IMR-90 (cell line): Measurements from ENCODE around the gene NOA1. TPM values are rescaled to one million over a fixed set of nuclear protein-coding genes. Genes with fewer than 3 reads are reported as not detected.

ENCODE experiments used
- ATAC-seq: fragments of 200-7000 bp; cut with Tn5 transposase; 2 replicates; pipeline ENCODE4 v1.9.1; 2020; ENCODE audit warnings: low read depth, mild to moderate bottlenecking, moderate library complexity
- BruUV-seq: library from RNA; stranded (reverse); fragments of 400-500 nt; replicated peaks from 2 replicates; lab custom pipeline; 2021; lab: Mats Ljungman, UMichigan
- CTCF ChIA-PET: fragments of 300-600 bp; formaldehyde crosslinking; extraction: SDS; loops from one replicate; lab custom pipeline; 2021; ENCODE audit warnings: antibody characterized with exemption; lab: Yijun Ruan, JAX
- POLR2A ChIA-PET: fragments of 300-600 bp; sonication (Branson Sonifier 250); formaldehyde crosslinking; loops from one replicate; lab custom pipeline; 2022; ENCODE audit warnings: antibody characterized with exemption; ENCODE audit not compliant: unreplicated experiment; lab: Charles Lee
- DNase-seq: peaks from one replicate; pipeline ENCODE4 v3.0.0; 2013
- H2AFZ ChIP-seq: replicated peaks from 2 replicates; pipeline ENCODE3; 2013; ENCODE audit warnings: low read length, mild to moderate bottlenecking; ENCODE audit not compliant: poor library complexity
- H2AK5ac ChIP-seq: 2 replicates; pipeline ENCODE4 v1.6.1; 2013; ENCODE audit warnings: low read depth, low read length, inconsistent platforms
- H2AK9ac ChIP-seq: replicated peaks from 2 replicates; pipeline ENCODE3; 2013; ENCODE audit warnings: mild to moderate bottlenecking, low read depth, low read length, moderate library complexity; ENCODE audit not compliant: poor library complexity
- H2BK120ac ChIP-seq: 2 replicates; pipeline ENCODE4 v1.6.1; 2013; ENCODE audit warnings: low read depth, low read length, inconsistent platforms
- H2BK15ac ChIP-seq: 3 replicates; pipeline ENCODE4 v1.6.1; 2013; ENCODE audit warnings: low read depth, low read length, inconsistent platforms
- H2BK20ac ChIP-seq: 2 replicates; pipeline ENCODE4 v1.6.1; 2013; ENCODE audit warnings: low read depth, mild to moderate bottlenecking, inconsistent platforms, low read length, moderate library complexity
- H2BK5ac ChIP-seq: 2 replicates; pipeline ENCODE4 v1.6.1; 2013; ENCODE audit warnings: mild to moderate bottlenecking, low read depth, low read length, inconsistent platforms; ENCODE audit not compliant: poor library complexity, severe bottlenecking
- H3K14ac ChIP-seq: replicated peaks from 2 replicates; pipeline ENCODE4 v1.6.1; 2013; ENCODE audit warnings: low read depth, low read length, inconsistent platforms
- H3K18ac ChIP-seq: 2 replicates; pipeline ENCODE4 v1.6.1; 2013; ENCODE audit warnings: low read depth, low read length, control low read depth
- H3K23ac ChIP-seq: 2 replicates; pipeline ENCODE4 v1.6.1; 2013; ENCODE audit warnings: low read depth, low read length, inconsistent platforms
- H3K27ac ChIP-seq: 2 replicates; pipeline ENCODE4 v1.5.1; 2013; ENCODE audit warnings: mild to moderate bottlenecking, control low read depth, low read length; ENCODE audit not compliant: insufficient read depth
- H3K27me3 ChIP-seq: 2 replicates; pipeline ENCODE4 v1.6.1; 2013; ENCODE audit warnings: low read length; ENCODE audit not compliant: control insufficient read depth, insufficient read depth
- H3K36me3 ChIP-seq: 2 replicates; pipeline ENCODE4 v1.6.1; 2013; ENCODE audit warnings: low read length, mixed read lengths; ENCODE audit not compliant: control insufficient read depth, insufficient read depth
- H3K4ac ChIP-seq: 2 replicates; pipeline ENCODE4 v1.6.1; 2013; ENCODE audit warnings: low read depth, low read length, inconsistent platforms
- H3K4me1 ChIP-seq: 2 replicates; pipeline ENCODE4 v1.6.1; 2013; ENCODE audit warnings: low read length, mixed read lengths; ENCODE audit not compliant: control insufficient read depth, insufficient read depth
- H3K4me2 ChIP-seq: 2 replicates; pipeline ENCODE4 v1.6.1; 2013; ENCODE audit warnings: low read depth, mild to moderate bottlenecking, control low read depth, low read length, moderate library complexity
- H3K4me3 ChIP-seq: 2 replicates; pipeline ENCODE4 v1.5.1; 2013; ENCODE audit warnings: low read depth, mild to moderate bottlenecking, control low read depth, low read length, moderate library complexity; ENCODE audit not compliant: insufficient read depth
- H3K56ac ChIP-seq: 2 replicates; pipeline ENCODE4 v1.6.1; 2013; ENCODE audit warnings: low read length, inconsistent platforms; ENCODE audit not compliant: insufficient read depth; ENCODE audit errors: extremely low read depth
- H3K79me1 ChIP-seq, 2 experiments: 2 replicates each; pipeline ENCODE4 v1.6.1; 2013; ENCODE audit warnings: low read length in 2 of 2, inconsistent platforms in 1 of 2, low read depth in 1 of 2
- H3K9ac ChIP-seq: 2 replicates; pipeline ENCODE4 v1.6.1; 2013; ENCODE audit warnings: low read depth, low read length, control low read depth
- H3K9me1 ChIP-seq: 2 replicates; pipeline ENCODE4 v1.6.1; 2013; ENCODE audit warnings: low read length, inconsistent platforms; ENCODE audit not compliant: insufficient read depth
- H3K9me3 ChIP-seq: 2 replicates; pipeline ENCODE4 v1.6.1; 2013; ENCODE audit warnings: low read length; ENCODE audit not compliant: control insufficient read depth, insufficient read depth
- H4K20me1 ChIP-seq: 2 replicates; pipeline ENCODE4 v1.6.1; 2013; ENCODE audit warnings: low read length, inconsistent platforms; ENCODE audit not compliant: insufficient read depth
- H4K5ac ChIP-seq: 2 replicates; pipeline ENCODE4 v1.6.1; 2013; ENCODE audit warnings: mild to moderate bottlenecking, low read depth, low read length, control low read depth
- H4K8ac ChIP-seq, 2 experiments: 2 replicates each; pipeline ENCODE4 v1.6.1; 2013; ENCODE audit warnings: low read depth in 2 of 2, low read length in 2 of 2, control low read depth in 1 of 2, inconsistent platforms in 1 of 2
- H4K91ac ChIP-seq: 2 replicates; pipeline ENCODE4 v1.6.1; 2013; ENCODE audit warnings: low read depth, low read length, inconsistent platforms; ENCODE audit not compliant: insufficient read depth
- BHLHE40 ChIP-seq: fragments of 150-350 bp; IDR thresholded peaks from 2 replicates; pipeline ENCODE4 v1.6.1; 2016; ENCODE audit warnings: mild to moderate bottlenecking, low read depth, low read length
- CEBPB ChIP-seq: IDR thresholded peaks from 2 replicates; pipeline ENCODE4 v1.6.1; 2012; ENCODE audit warnings: low read depth, low read length, improper control_type of control experiment
- CHD1 ChIP-seq: IDR thresholded peaks from 2 replicates; pipeline ENCODE4 v1.6.1; 2012; ENCODE audit warnings: low read depth, low read length, improper control_type of control experiment
- FOS ChIP-seq: fragments of 150-350 bp; IDR thresholded peaks from 2 replicates; pipeline ENCODE4 v1.6.1; 2016; ENCODE audit warnings: low read depth, low read length
- MAFK ChIP-seq: IDR thresholded peaks from 2 replicates; pipeline ENCODE4 v1.6.1; 2012; ENCODE audit warnings: low read depth, low read length, improper control_type of control experiment
- MAZ ChIP-seq: IDR thresholded peaks from 2 replicates; pipeline ENCODE4 v1.6.1; 2012; ENCODE audit warnings: low read depth, mild to moderate bottlenecking, low read length, improper control_type of control experiment, moderate library complexity, borderline replicate concordance
- MXI1 ChIP-seq: IDR thresholded peaks from 2 replicates; pipeline ENCODE4 v1.6.1; 2012; ENCODE audit warnings: low read depth, mild to moderate bottlenecking, low read length, moderate library complexity, borderline replicate concordance
- NFE2L2 ChIP-seq: fragments of 150-350 bp; IDR thresholded peaks from 2 replicates; pipeline ENCODE4 v1.6.1; 2016; ENCODE audit warnings: low read depth, mild to moderate bottlenecking, low read length
- POLR2A ChIP-seq: IDR thresholded peaks from 2 replicates; pipeline ENCODE4 v1.6.1; 2012; ENCODE audit warnings: mild to moderate bottlenecking, low read depth, low read length
- RAD21 ChIP-seq: IDR thresholded peaks from 2 replicates; pipeline ENCODE4 v1.6.1; 2012; ENCODE audit warnings: low read length, improper control_type of control experiment
- RCOR1 ChIP-seq: IDR thresholded peaks from 2 replicates; pipeline ENCODE4 v1.6.1; 2012; ENCODE audit warnings: mild to moderate bottlenecking, low read length, improper control_type of control experiment; ENCODE audit not compliant: insufficient replicate concordance
- RFX5 ChIP-seq: IDR thresholded peaks from 2 replicates; pipeline ENCODE4 v1.8.0; 2012; ENCODE audit warnings: low read depth, mild to moderate bottlenecking, low read length, moderate library complexity
- SMC3 ChIP-seq: fragments of 150-350 bp; IDR thresholded peaks from 2 replicates; pipeline ENCODE4 v1.6.1; 2016; ENCODE audit warnings: low read depth, mild to moderate bottlenecking, antibody characterized with exemption, low read length, moderate library complexity
- WGBS, 2 experiments: methylation state at CpG; one replicate each; pipeline versions ENCODE4 v1.1.5 to v1.1.7; 2013; ENCODE audit warnings: missing lambda C conversion rate in 2 of 2; ENCODE audit not compliant: insufficient read length in 1 of 2; ENCODE audit errors: extremely low coverage in 2 of 2; 5-methylcytosine and 5-hydroxymethylcytosine counted together
- dilution Hi-C: fragments of 300-500 bp; cut with HindIII; formaldehyde crosslinking; loops from one replicate; pipeline ENCODE4 v1.14.3; 2018; ENCODE audit warnings: low sequenced_read_pairs; ENCODE audit not compliant: unreplicated experiment
- in situ Hi-C: fragments of 300-500 bp; cut with MboI; formaldehyde crosslinking; loops from 3 replicates; pipeline ENCODE4 v1.14.3; 2019; ENCODE audit warnings: low sequenced_read_pairs, inconsistent platforms, mixed read lengths
- intact Hi-C: fragments of 100-400 bp; cut with micrococcal nuclease; formaldehyde crosslinking; loops from 2 replicates; pipeline ENCODE4 v1.10.0; 2022
- polyA plus RNA-seq, 3 experiments: library from polyadenylated mRNA; depleted of rRNA; stranded (reverse); fragments of >200 nt; gene quantifications; 2 replicates each; pipeline ENCODE4 v1.2.3, GENCODE V29; 2012; ENCODE audit warnings: low replicate concordance in 1 of 3
- total RNA-seq: library from RNA; depleted of rRNA; stranded (reverse); fragments of >200 nt; gene quantifications from 2 replicates; pipeline ENCODE4 v1.2.3, GENCODE V29; 2012
- TF ChIP-seq, protein P1 (sequence below): fragments of 150-350 bp; IDR thresholded peaks from 2 replicates; pipeline ENCODE4 v1.6.1; 2016; ENCODE audit warnings: low read depth, mild to moderate bottlenecking, low read length, moderate library complexity, borderline replicate concordance
- TF ChIP-seq, protein P2 (sequence below): conservative IDR thresholded peaks from 2 replicates; pipeline ENCODE4 v1.5.1; 2012; ENCODE audit warnings: mild to moderate bottlenecking, low read depth, low read length, improper control_type of control experiment
- TF ChIP-seq, protein P3 (sequence below): fragments of 150-350 bp; IDR thresholded peaks from 2 replicates; pipeline ENCODE4 v1.6.1; 2017; ENCODE audit warnings: mild to moderate bottlenecking, antibody characterized with exemption, low read length, low read depth

Gene NOA1
- total and polyA plus RNA-seq, 2 of the 4 experiments (the other 2 are of a cell fraction) = 10.4 to 10.8 TPM

DNA sequence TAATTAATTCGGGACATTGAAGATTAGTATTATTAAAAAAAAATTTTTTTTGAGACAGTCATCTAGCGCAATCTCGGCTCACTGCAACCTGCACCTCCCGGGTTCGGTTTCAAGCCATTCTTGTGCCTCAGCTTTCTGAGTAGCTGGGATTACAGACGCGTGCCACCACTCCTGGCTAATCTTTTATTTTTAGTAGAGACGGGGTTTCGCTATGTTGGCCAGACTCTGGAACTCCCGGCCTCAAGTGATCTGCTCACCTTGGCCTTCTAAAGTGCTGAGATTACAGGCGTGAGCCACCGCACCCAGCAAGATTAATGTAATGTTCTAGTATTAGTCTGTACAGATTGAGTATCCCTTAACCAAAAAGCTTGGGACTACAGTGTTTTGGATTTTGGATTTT is 37.0 kb downstream of the NOA1 start:
- Histone ChIP-seq H3K4me3 (no peak overlapping the region), H2AK9ac (no peak overlapping the region), H2BK15ac (no peak overlapping the region), H3K27ac (no peak overlapping the region), H2BK120ac (no peak overlapping the region), H3K56ac (no peak overlapping the region), H3K27me3 (no peaks in the 10 kb centered on the region), H2AFZ (no peak overlapping the region), H4K91ac (no peak overlapping the region), H3K4me1 (peaks cover 2% of the 10 kb centered on the region; the same call in 1 of the 2 replicates), H3K4me2 (no peak overlapping the region), H3K79me1 (peaks cover 12 to 25% of the 10 kb centered on the region in 2 experiments; a peak in 2 of 4 replicates), H4K20me1 (no peaks in the 10 kb centered on the region), H4K5ac (no peak overlapping the region), H3K18ac (no peak overlapping the region), H3K4ac (no peak overlapping the region), H2BK20ac (no peak overlapping the region), H3K9me3 (no peaks in the 10 kb centered on the region), H3K9ac (no peak overlapping the region), H4K8ac (no peak overlapping the region), H3K23ac (no peak overlapping the region), H3K9me1 (peaks cover 3% of the 10 kb centered on the region; the same call in 1 of the 2 replicates), H3K36me3 (peaks cover 6% of the 10 kb centered on the region; the same call in 1 of the 2 replicates), H2AK5ac (no peak overlapping the region), H2BK5ac (no peak overlapping the region), H3K14ac (no peak overlapping the region)
- no TSS peak for BruUV-seq
- TF ChIP-seq, protein P1, sequence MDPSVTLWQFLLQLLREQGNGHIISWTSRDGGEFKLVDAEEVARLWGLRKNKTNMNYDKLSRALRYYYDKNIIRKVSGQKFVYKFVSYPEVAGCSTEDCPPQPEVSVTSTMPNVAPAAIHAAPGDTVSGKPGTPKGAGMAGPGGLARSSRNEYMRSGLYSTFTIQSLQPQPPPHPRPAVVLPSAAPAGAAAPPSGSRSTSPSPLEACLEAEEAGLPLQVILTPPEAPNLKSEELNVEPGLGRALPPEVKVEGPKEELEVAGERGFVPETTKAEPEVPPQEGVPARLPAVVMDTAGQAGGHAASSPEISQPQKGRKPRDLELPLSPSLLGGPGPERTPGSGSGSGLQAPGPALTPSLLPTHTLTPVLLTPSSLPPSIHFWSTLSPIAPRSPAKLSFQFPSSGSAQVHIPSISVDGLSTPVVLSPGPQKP = no peak
- TF ChIP-seq MAZ (no peak), RFX5 (no peak), POLR2A (no peak), NFE2L2 (no peak), BHLHE40 (no peak), RAD21 (no peak), CHD1 (no peak), MAFK (no peak), SMC3 (no peak), CEBPB (no peak), MXI1 (no peak), FOS (no peak), RCOR1 (no peak)
- TF ChIP-seq, protein P2, sequence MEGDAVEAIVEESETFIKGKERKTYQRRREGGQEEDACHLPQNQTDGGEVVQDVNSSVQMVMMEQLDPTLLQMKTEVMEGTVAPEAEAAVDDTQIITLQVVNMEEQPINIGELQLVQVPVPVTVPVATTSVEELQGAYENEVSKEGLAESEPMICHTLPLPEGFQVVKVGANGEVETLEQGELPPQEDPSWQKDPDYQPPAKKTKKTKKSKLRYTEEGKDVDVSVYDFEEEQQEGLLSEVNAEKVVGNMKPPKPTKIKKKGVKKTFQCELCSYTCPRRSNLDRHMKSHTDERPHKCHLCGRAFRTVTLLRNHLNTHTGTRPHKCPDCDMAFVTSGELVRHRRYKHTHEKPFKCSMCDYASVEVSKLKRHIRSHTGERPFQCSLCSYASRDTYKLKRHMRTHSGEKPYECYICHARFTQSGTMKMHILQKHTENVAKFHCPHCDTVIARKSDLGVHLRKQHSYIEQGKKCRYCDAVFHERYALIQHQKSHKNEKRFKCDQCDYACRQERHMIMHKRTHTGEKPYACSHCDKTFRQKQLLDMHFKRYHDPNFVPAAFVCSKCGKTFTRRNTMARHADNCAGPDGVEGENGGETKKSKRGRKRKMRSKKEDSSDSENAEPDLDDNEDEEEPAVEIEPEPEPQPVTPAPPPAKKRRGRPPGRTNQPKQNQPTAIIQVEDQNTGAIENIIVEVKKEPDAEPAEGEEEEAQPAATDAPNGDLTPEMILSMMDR = no peak
- TF ChIP-seq, protein P3, sequence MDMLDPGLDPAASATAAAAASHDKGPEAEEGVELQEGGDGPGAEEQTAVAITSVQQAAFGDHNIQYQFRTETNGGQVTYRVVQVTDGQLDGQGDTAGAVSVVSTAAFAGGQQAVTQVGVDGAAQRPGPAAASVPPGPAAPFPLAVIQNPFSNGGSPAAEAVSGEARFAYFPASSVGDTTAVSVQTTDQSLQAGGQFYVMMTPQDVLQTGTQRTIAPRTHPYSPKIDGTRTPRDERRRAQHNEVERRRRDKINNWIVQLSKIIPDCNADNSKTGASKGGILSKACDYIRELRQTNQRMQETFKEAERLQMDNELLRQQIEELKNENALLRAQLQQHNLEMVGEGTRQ = no peak
- DNase-seq (no peak), ATAC-seq (no peak)
- WGBS, 2 experiments = 100% methylated on average over 3 of the region's 12 CpGs; no CpG with 5 or more reads in 1 of the 2 experiments
- ChIA-PET POLR2A (no interaction called here), CTCF (no interaction called here)
- in situ Hi-C loops = no loop called here
- dilution Hi-C loops = no loop called here
- intact Hi-C loops = no loop called here
